Measurements from ENCODE around the gene EFNA5.

- TF ChIP-seq EZH2 (IDR thresholded peaks at IDR 0.05; ENCODE audit: insufficient read depth, poor library complexity, severe bottlenecking) (no peak), EZH2phosphoT487 (IDR thresholded peaks at IDR 0.05; ENCODE audit: insufficient read depth, low read depth) (no peak)
Measured at GRCh38 chr5:107717816-107718215, 47.1 kb upstream of the EFNA5 start.
